SJCRH30 (cell line): ENCODE measurements around the gene ABCE1. TPM values are rescaled to one million over a fixed set of nuclear protein-coding genes. Genes with fewer than 3 reads are reported as not detected.

ENCODE experiments used
- DNase-seq, 2 experiments: peaks; one replicate each; pipeline ENCODE4 v3.0.0-alpha.2; 2015 to 2020
- H3K27ac ChIP-seq: fragments of 250-450 bp; sonication (Bioruptor Pico); 2 replicates; pipeline ENCODE4 v1.5.1; 2020; ENCODE audit warnings: mild to moderate bottlenecking, moderate library complexity
- H3K27me3 ChIP-seq: fragments of 250-450 bp; sonication (Bioruptor Pico); 2 replicates; pipeline ENCODE4 v1.5.1; 2020; ENCODE audit warnings: mild to moderate bottlenecking, moderate library complexity
- H3K36me3 ChIP-seq: fragments of 250-450 bp; sonication (Bioruptor Pico); 2 replicates; pipeline ENCODE4 v1.5.1; 2020; ENCODE audit warnings: mild to moderate bottlenecking, moderate library complexity
- H3K4me1 ChIP-seq: fragments of 250-450 bp; sonication (Bioruptor Pico); 2 replicates; pipeline ENCODE4 v1.5.1; 2020; ENCODE audit warnings: mild to moderate bottlenecking, moderate library complexity
- H3K4me3 ChIP-seq: fragments of 250-450 bp; sonication (Bioruptor Pico); 2 replicates; pipeline ENCODE4 v1.5.1; 2020; ENCODE audit warnings: mild to moderate bottlenecking, moderate library complexity
- H3K9me3 ChIP-seq: fragments of 250-450 bp; sonication (Bioruptor Pico); replicated peaks from 2 replicates; pipeline ENCODE4 v1.5.1; 2020; ENCODE audit warnings: mild to moderate bottlenecking, moderate library complexity
- total RNA-seq: library from RNA; depleted of rRNA; stranded (reverse); fragments of >200 nt; shearing (Covaris generic); gene quantifications from 2 replicates; pipeline ENCODE4 v1.2.3, GENCODE V29; 2014; rRNA removed

ABCE1 gene
- total RNA-seq, 1 experiment from 2014 or later, result 179 TPM

- DNase-seq, result peak in 1 of 2 experiments; percentile 9
- peaks cover 5% of the 10 kb centered on the region; the same call in 1 of the 2 replicates for H3K36me3 ChIP-seq
- H3K27ac ChIP-seq, result peak overlapping the region; percentile 19; the same call in 1 of the 2 replicates
- peak overlapping the region; percentile 88 for H3K4me3 ChIP-seq
- H3K9me3 ChIP-seq, result no peaks in the 10 kb centered on the region
- no peaks in the 10 kb centered on the region for H3K27me3 ChIP-seq
- peaks cover 6% of the 10 kb centered on the region; the same call in 1 of the 2 replicates for H3K4me1 ChIP-seq
Measured at GRCh38 chr4:145177511-145177905, 79.4 kb downstream of the ABCE1 start.

DNA sequence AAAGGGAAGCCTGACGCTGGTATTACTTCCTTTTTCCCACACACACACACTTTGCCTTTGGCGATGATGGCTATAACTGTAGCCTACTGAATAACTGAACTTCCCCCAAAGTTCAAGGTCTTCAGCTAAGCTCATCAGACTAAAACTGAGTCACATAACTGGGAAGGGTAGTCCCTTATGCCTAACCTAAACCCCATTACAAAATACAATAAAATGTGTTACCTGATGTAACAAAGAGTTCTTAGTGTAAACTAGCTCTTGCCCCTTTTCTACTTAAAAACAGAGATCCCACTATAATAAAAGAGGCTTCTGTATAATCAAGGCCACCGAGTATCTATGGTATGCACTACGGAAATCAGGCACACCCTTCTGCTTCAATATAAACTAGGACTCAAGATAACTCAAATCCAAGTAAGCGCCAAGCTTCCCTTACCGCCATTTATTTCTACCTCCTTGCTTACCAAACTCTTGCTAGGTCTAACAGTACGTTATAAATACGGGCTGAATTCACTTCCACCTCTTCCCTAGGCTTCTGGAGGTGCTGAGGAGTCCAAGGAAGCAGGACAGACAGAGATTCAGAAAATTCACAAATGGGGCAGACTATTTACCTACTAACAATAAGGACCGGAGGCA, 79.9 kb downstream of the ABCE1 start:
- H3K27ac ChIP-seq, result peak overlapping the region; percentile 19; the same call in 1 of the 2 replicates
- DNase-seq, result peak in 1 of 2 experiments; percentile 32
- H3K4me1 ChIP-seq, result peaks cover 6% of the 10 kb centered on the region; the same call in 1 of the 2 replicates
- peaks cover 5% of the 10 kb centered on the region; the same call in 1 of the 2 replicates for H3K36me3 ChIP-seq
- peak overlapping the region; percentile 88 for H3K4me3 ChIP-seq
- H3K9me3 ChIP-seq, result no peaks in the 10 kb centered on the region
- H3K27me3 ChIP-seq, result no peaks in the 10 kb centered on the region

- no peaks in the 10 kb centered on the region for H3K9me3 ChIP-seq
- H3K36me3 ChIP-seq, result peaks cover 5% of the 10 kb centered on the region; the same call in 1 of the 2 replicates
- H3K4me1 ChIP-seq, result peaks cover 6% of the 10 kb centered on the region; the same call in 1 of the 2 replicates
- DNase-seq, result no peak
- H3K27ac ChIP-seq, result peak overlapping the region; percentile 81
- H3K27me3 ChIP-seq, result no peaks in the 10 kb centered on the region
- peak overlapping the region; percentile 88 for H3K4me3 ChIP-seq
Measured at GRCh38 chr4:145178740-145179280, 80.7 kb downstream of the ABCE1 start.

Other genes with a start within 250 kb of the ABCE1 start
- gene ANAPC10, start 115 bp upstream of the ABCE1 start, total RNA-seq, result 29.3 and 30.7 TPM in 2 replicates
- 23.8 and 30.8 TPM in 2 replicates for gene OTUD4, start 82.3 kb downstream of the ABCE1 start, total RNA-seq